Measurements from ENCODE around the gene GIPC3.
"Not testable (repeated sequence)": the region's sequence is repeated elsewhere in the genome, so short reads cannot be mapped to it uniquely, and the experiment has no call there.

Gene GIPC3

DNA sequence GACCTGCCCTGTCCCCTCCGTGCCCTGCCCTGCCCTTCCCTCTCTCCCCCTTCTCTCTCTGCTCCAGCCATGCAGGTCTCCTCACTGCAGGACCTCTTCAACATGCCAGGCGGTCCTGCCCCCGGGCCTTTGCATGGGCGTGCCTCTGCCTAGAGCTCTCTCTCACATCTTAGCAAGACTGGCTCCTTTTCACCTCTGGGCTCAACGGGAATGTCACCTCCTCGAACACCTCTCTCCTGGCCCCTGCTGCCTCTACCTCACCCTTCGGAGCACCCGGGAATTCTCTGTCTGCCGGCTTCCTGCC is 33.5 kb upstream of the GIPC3 start:
- no peak for DNase-seq

DNA sequence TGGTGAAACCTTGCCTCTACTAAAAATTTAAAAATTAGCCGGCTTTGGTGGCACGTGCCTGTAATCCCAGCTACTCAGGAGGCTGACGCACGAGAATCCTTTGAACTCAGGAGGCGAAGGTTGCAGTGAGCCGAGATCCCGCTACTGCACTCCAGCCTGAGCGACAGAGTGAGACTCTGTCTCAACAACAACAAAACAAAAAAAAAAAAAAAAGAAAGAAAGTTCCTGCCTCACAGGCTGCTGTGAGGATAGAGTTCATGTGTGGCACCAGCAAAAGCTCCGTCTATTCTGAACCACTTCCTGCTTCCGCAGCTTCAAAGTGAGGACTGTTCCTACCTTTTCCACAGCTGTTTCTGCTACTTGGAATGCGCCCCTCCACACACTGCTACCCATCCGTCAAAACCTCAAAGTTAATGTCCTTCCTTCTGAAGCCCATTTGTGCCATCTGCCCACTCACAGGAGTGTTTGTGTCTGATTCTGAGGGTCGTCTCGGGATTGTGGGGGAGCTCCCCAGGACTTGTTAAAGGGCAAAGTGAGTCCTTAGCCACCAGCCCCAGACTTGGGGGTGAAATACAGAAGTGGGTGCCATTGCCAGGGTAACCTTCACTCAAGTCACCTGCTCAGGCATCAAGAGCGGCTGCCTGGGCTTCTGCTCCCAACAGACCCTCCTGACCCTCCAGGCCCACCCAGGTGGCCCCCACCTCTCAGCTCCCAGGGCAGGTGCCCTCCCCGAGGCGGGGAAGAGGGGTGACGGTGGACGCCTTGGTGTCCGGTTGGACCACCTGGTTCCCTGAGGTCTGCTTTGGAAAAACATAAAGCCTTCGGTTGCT is 30.8 kb upstream of the GIPC3 start:
- peak; percentile 63 for DNase-seq

DNA sequence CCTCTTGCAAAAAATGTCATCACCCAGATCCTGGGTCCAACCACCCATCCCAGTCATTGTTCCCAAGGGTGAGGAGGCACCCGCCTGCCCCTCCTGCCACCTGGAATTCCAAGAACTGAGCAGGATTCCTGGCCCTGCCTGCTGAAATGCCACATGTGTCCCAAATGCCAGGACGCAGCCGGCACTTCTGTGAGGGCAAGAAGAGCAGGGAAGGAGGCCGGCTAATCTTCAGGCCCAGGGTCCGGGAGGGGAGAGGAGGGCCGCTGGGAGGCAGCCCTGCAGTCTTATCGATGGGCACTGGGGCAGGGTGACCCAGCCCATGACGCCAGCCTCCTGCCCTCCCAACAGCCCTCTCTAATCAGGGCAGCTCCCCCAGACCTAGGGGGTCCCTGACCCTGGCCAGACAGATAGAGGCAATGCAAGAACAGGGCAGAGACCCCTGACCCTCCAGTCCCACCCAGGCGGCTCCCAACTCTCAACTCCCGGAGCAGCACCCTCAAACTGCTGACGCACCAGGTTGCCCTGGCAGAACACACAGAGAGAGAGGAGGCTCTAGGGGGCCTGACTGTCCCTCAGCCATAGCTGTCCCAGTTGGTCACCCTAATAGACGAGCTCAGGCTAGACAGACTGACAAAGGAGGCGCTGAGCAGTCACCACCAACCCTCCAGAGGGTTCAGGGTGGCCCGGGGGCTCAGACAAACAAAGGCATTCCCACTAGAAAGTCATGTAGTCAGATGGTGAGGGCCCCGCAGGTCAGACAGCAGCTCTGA is 29.4 kb upstream of the GIPC3 start:
- no peak for DNase-seq

DNA sequence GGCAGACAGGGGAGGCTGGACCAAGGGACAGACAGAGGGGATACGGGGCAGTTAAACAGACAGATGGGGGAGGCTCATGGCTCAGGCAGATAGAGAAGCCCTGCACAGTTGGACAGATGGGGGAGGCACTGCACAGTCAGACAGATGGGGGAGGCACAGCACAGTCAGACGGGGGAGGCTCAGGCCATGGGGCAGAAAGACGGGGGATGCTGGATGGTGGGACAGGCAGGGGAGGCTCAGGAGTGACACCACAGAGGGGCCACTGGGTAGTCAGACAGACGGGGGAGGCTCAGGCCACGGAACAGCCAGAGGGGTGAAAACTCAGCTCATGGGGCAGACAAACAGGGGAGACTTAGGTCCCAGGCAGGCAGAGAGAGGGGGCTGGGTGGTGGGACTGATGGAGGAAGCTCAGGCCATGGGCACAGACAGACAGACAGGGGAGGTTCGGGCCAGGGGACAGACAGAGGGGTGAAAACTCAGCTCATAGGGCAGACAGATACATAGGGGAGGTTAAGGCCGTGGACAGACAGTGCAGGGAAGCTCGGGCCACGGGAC is 28.8 kb upstream of the GIPC3 start:
- DNase-seq: no peak

DNA sequence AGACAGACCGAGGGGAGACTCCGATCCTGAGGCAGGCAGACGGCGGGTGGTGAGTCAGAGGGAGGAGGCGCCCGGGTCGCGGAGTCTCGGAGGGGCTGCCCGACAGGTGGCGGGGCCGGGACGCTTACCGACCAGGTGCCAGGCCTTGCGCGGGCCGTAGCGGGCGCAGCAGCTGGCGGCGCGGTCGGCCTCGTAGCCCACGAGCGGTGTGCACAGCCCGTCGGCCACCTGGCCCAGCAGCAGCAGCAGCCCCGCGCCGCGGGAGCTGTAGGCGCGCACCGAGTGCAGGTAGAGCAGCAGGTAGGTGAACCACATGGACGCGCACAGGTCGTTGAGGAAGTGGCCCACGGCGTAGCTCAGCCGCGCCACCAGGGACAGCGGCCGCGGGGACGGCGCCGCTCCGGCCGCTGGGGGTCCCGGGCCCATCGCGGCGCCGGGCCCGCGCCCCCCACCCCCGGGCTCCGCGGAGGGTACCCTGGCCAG is 28.3 kb upstream of the GIPC3 start:
- DNase-seq: peak; percentile 51

DNA sequence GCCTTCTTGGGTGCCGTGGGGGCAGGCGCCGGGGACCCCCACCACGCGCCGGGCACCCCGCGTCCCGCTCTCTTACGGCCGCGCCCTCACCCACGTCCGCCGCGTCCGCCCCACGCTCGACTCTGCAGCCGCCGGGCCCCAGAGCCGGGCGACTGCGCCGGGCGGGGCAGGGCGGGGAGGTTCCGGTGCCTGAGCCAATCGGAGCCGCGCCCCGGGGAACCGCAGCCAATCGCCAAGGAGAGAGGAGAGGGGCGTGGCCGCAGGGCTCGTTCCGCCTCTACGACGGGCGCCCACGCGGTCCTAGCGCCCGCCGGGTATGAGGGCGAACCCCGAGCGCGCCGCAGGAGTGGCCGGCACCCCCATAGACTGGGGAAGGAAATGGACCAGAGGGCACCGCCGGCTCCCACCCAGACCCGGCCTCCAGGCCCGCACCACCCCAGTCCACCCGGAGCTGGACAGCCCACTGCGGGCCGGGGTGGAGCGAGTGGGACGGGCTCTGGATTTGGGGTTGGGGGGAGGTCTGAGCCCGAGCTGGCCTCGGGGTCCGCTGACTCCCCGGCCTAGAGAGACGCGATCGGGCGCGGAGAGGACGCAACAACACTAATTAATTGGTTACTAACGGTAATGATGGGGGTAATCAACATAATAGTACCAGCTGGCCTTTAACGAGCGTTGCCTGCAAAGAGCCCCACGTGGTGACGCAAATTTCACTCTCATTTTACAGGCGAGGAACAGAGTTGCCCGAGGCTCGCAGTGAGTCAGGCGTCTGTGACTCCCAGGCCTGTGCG is 27.6 kb upstream of the GIPC3 start, which contains the start of gene MFSD12:
TSS of gene MFSD12 (minus strand) at position 126 of the 788 bp plus-strand sequence. CDS start 183 bp downstream, outside the sequence.
- peak; percentile 95 for DNase-seq

DNA sequence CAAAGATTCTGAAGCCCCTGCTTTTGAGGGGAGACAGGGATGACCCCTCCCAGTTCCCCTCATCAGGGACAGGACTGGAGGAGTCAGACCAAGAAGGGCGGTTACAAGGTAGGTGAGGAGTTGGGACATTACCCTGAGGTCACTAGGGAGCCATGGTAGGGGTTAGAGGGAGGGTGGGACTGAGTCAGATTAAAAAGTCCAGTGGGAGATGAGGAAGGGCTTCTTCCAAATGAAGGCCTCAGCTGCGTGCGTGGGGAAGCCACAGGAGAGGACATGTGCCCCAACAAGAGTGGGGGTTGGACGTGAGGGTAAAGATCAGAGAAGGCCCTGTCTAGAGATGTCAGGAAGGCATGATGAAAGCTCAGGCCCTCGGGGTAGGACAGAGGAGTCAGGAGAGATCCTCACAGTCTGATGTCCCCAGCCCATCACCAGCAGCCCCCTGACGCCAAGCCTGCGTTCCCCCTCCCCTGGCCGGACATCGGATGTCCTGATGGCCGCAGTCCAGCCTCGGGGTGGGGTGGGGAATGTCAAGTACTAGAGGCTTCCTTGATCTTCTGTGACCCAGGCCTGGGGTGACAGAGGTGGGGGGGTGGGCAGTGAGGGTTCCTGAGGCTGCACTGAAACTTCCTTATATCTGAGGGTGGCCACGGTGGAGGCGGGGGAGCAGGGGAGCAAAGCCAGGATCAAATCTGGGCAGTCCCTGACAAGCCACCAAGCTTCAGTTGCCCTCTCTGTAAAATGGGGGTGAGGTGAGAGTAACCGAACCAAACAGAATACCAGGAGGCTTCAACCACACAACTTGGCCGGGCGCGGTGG is 21.4 kb upstream of the GIPC3 start:
- no peak for DNase-seq

DNA sequence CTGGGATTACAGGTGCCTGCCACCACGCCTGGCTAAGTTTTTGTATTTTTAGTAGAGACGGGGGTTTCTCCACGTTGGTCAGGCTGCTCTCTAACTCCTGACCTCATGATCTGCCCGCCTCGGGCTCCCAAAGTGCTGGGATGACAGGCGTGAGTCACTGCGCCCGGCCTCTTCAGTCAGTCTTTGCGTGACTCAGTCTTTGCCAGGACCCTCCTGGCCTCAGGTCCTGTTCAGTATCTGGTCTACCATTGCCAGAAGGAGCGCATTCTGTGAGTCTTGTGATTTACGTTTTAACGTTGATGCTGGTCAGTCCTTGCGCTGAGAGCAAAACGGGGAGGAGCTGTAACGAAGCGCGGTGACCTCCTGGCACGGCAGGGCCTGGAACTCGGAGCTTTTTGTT is 20.1 kb upstream of the GIPC3 start:
- DNase-seq: no peak

DNA sequence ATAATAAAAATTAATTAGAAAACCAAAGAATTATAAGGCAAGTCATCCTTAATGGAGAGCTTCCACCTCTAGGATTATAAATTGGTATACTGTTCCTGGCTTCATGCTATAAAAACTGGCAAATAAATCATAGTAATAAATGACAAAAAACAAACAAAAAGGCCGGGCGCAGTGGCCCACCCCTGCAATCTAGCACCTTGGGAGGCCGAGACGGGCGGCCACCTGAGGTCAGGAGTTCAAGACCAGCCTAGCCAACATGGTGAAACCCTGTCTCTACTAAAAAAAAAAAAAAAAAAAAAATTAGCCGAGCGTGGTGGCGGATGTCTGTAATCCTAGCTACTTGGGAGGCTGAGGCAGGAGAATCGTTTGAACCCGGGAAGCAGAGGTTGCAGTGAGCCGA is 15.2 kb upstream of the GIPC3 start:
- DNase-seq: not testable (repeated sequence)

DNA sequence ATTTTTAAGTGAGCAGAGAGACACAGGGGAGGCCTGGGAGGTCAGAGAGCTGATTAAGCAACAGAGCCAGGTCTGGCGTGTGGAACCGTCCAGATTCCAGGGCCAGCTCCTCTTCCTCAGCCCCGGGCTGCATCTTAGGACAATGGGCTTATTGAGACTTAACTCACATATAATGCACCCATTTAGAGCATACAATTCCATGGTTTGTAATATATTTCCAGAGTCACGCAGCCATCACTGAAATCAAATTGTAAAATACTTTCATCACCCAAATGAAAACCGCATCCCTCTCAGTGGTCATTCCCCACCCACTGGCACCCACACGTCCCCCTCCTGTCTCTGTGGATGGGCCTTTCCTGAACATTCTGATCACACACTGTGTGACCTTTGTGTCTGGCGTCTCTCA is 14.7 kb upstream of the GIPC3 start:
- no peak for DNase-seq

DNA sequence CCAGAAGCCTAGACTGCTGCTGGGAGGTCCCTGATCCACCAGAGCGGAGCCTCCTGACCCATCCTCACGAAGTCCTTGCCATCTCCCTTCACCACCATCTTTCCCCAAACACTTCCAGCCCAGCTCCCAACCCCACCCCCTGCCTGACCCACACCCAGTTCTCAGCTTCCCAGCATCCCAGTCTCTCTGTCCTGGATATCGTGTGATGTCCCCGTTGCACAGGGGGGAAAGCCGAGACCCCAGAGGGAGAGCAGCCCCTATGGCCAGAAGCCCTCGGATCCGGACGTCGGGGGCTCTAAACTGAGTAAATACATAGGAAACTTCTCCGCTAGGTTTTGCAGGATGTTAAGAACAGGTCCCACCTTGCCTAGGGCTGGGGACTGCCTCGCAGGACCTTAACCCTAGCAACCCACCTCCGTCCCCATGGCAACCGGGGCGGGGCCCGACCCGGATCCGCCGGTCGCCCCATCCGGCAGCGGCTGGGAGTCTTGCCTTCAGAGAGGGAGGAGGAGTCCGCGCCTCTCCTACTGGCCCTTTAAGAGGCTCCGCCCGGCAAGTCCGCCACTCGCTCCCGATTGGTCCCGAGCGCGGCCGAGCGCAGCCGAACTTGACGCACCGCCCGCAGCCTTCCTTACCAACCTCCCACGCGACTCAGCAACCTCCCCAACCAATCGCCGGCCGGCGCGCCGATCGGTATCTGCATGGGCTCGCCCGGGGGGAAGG is 13.0 kb upstream of the GIPC3 start:
- DNase-seq: peak; percentile 100

DNA sequence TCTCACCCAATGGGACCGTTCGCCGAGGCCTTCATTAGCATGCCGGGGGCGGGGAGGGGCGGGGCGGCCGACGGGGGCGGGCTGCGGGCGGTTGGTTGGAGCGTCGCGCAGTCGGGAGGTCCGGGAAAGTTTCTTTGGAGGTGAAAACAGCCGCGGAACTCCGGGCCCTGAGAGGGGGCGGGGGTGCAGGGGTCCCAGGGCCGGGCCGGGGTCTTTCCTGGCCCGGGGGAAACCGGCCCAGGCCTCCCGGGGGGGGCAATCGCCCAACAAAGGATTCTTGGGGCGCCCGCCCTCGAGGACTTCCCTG is 12.5 kb upstream of the GIPC3 start, which contains the start of gene HMG20B:
TSS of gene HMG20B (plus strand) at position 90 of the 307 bp plus-strand sequence. CDS start 366 bp downstream, outside the sequence.
- no peak for DNase-seq

DNA sequence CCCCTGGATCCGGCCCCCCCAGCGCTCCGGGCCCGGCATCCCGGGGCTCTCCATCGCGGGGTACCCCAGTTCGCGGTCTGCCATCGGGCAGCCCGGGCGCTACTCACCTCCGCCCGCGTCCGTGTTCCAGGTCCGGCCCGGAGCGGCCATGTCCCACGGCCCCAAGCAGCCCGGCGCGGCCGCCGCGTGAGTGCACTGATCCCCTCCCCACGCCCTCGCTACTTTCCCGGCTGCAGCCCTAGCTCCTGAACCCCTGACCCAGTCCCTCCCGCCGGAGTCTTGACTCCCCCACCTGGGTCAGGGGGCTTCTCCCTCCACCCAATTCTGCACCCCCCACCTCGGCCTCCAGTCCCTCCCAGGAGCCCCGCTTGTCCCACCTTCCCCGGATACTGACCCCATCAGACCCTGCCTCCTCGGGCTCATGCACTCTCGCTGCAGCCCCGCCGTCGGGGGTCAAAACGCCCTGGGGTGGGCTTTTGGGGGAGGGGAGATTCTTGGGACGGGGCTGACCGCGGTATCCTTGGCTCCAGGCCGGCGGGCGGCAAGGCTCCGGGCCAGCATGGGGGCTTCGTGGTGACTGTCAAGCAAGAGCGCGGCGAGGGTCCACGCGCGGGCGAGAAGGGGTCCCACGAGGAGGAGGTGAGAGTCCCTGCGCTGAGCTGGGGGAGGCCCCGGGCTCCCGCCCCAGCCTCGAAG is 12.0 kb upstream of the GIPC3 start:
- DNase-seq: no peak

DNA sequence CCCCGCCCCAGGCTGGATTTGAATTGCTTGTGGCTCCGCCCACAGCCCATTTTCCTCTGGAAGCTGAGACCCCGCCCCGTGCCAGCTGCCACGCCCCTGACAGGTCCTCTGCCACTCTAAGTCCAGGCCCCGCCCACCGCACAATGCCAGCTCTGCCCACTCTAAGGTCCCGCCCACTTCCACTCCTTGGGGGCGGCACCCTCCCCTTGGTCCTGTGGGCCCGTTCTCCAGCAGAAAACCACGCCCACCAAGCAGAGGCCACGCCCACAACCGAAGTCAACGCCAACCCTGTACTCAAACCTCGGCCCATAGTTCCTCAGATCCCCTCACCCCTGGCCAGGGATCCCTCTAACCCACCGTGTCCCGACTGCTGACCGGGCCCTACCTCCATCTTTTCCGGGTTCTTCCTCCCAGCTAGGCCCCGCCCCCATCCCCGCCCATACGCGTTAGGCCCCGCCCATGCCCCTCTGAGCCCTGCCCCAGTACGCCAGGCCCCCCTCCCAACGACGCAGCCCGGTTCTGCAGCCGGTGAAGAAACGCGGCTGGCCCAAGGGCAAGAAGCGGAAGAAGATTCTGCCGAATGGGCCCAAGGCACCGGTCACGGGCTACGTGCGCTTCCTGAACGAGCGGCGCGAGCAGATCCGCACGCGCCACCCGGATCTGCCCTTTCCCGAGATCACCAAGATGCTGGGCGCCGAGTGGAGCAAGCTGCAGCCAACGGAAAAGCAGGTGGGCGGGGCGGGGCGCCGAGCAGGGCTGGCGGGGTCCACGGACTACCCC is 11.2 kb upstream of the GIPC3 start:
- DNase-seq: peak; percentile 88

DNA sequence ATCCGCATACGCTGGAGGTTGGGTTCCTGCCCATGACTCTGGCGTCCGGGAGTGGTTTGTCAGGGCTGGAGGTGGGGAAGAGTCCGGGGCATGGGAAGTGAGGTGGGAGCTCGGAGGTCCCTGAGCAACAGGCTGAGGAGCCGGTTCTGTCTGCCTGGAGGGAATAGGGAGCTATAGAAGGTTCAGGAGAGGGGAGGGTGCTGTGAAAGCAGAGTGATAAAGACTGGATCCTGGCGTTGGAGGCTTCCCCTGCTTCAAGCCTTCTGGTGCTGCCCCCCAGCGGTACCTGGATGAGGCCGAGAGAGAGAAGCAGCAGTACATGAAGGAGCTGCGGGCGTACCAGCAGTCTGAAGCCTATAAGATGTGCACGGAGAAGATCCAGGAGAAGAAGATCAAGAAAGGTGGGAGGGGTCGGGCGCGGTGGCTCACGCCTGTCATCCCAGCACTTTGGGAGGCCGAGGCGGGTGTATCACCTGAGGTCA is 10.0 kb upstream of the GIPC3 start:
- DNase-seq: peak; percentile 32

DNA sequence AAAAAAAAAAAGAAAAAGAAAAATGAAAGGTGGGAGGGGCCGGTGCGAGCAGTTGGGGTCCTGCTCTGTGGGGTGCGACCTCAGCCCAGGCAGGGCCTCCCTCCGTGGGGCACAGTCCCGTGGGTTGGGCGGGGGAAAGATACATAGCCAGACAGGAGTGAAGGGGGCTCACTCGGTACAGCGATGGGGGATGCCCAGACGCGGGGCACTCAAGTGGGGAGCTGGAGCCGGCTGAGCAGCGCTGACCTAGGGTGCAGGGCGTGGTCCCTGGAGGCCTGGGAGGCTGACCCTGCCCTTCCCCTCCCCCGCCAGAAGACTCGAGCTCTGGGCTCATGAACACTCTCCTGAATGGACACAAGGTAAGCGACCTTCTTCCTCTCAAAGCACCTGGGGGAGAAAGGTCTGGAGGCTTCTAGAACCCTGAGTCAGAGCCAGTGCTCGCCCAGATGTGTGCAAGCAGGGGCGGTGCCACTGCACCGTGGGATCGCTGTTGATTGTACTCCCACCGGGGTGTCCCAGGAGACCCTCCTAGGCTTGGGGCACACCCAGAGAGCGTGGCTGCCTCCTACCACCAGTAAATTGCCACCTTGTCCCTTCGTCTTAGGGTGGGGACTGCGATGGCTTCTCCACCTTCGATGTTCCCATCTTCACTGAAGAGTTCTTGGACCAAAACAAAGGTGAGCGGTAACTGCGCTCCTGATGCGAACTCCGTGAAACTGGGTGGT is 9.2 kb upstream of the GIPC3 start:
- no peak for DNase-seq

DNA sequence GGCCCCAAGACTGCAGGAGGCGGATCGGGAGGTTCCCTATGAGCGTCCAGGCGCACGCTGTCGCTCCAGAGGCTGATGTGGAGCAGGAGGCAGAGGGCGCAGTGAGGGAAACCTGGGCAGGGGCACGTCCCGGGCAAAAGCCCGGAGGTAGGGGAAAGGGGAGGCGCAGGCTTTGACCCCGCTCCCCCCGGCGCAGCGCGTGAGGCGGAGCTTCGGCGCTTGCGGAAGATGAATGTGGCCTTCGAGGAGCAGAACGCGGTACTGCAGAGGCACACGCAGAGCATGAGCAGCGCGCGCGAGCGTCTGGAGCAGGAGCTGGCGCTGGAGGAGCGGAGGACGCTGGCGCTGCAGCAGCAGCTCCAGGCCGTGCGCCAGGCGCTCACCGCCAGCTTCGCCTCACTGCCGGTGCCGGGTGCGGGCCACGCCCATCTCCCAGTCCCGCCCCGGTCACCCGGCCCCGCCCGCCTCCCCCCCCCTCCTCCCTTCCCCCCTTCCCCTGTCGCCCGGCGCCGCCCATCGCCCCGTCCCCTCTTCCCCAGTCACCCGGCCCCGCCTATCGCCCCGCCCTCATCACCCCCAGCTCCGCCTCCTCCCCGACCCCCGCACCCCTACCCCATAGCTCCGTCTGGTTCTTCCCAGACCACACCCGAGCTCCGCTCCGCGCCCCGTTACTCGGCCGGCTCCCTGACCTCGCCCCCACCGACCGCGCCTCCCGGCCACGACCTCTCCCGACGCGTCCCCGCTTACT is 8.4 kb upstream of the GIPC3 start:
- no peak for DNase-seq

DNA sequence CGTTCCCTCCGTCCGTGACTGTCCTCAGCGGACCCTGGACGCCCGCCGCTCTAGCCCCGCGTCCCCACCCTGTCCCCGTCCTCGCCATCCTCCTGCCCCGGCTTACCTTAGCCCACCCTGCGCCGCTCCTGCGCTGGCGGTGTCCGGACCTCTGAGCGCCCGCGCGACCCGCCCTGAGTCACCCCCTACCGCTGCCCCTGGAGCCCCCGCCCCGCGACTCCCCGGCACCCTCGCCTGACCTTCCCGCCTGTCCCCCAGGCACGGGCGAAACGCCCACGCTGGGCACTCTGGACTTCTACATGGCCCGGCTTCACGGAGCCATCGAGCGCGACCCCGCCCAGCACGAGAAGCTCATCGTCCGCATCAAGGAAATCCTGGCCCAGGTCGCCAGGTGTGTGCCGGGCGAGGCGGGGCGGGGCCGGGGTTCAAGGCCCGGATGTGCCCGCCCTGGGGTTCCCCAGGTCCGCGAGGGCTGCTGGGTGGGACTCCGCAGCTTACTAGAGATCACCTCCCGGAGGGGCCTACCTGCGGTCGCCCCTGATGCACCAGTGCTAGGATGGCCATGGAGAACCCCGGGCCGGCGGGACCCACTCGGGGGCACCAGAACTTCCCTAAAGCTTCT is 7.4 kb upstream of the GIPC3 start:
- DNase-seq: no peak
